B cell (primary cell): ENCODE data around the gene GRM2. TPM values are rescaled to one million over a fixed set of nuclear protein-coding genes. Genes with fewer than 3 reads are reported as not detected.

Experiments
- ATAC-seq: fragments of 200-7000 bp; cut with Tn5 transposase; one replicate; pipeline ENCODE4 v1.10.0; 2021; ENCODE audit warnings: low read depth, mild to moderate bottlenecking, moderate number of reproducible peaks, moderate library complexity
- CTCF ChIA-PET: fragments of 350-600 bp; sonication (Branson Sonifier 250); formaldehyde crosslinking; loops from one replicate; lab custom pipeline; 2021; ENCODE audit warnings: antibody characterized with exemption, inconsistent platforms; lab: Charles Lee
- POLR2A ChIA-PET: fragments of 350-600 bp; sonication (Branson Sonifier 250); formaldehyde crosslinking; loops from one replicate; lab custom pipeline; 2021; ENCODE audit warnings: antibody characterized with exemption; lab: Charles Lee
- DNase-seq: peaks from one replicate; pipeline ENCODE4 v3.0.0; 2013
- H2AFZ ChIP-seq: 2 replicates; pipeline ENCODE4 v1.6.1; 2012; ENCODE audit warnings: mild to moderate bottlenecking, low read depth, low read length; ENCODE audit not compliant: insufficient read depth, poor library complexity, severe bottlenecking
- H3K27ac ChIP-seq, 2 donors: 1 replicate in 1 of 2; 2 replicates in 1 of 2; pipeline ENCODE4 v1.5.1; 2012 to 2013; ENCODE audit warnings: low read length in 2 of 2, mild to moderate bottlenecking in 2 of 2, moderate library complexity in 1 of 2
- H3K27me3 ChIP-seq, 4 experiments: fragments of 200-600 bp in 1 of 4; sonication (generic) in 1 of 4; replicated peaks in 1 of 4; 1 replicate in 2 of 4; 2 replicates in 2 of 4; pipeline versions ENCODE4 v1.6.1 to v1.7.0; 2013 to 2016; ENCODE audit warnings: low read length in 3 of 4, mild to moderate bottlenecking in 2 of 4, mixed read lengths in 1 of 4, moderate library complexity in 1 of 4; ENCODE audit not compliant: insufficient read depth in 4 of 4, control insufficient read depth in 3 of 4; ENCODE audit errors: control extremely low read depth in 1 of 4
- H3K36me3 ChIP-seq, 2 experiments: replicated peaks in 1 of 2; 1 replicate in 1 of 2; 2 replicates in 1 of 2; pipeline versions ENCODE4 v1.6.1 to v1.7.1; 2013; ENCODE audit warnings: low read length in 1 of 2; ENCODE audit not compliant: insufficient read depth in 2 of 2, control insufficient read depth in 1 of 2; ENCODE audit errors: control extremely low read depth in 1 of 2, extremely low read depth in 1 of 2
- H3K4me1 ChIP-seq, 2 donors: fragments of 200-600 bp in 1 of 2; sonication (generic) in 1 of 2; 1 replicate in 1 of 2; 2 replicates in 1 of 2; pipeline versions ENCODE4 v1.5.1 to v1.6.1; 2013 to 2017; ENCODE audit warnings: low read length in 2 of 2; ENCODE audit not compliant: control insufficient read depth in 2 of 2, insufficient read depth in 2 of 2
- H3K4me2 ChIP-seq: replicated peaks from 2 replicates; pipeline ENCODE3; 2012; ENCODE audit warnings: mild to moderate bottlenecking, low read depth, low read length; ENCODE audit not compliant: poor library complexity, severe bottlenecking
- H3K4me3 ChIP-seq, 5 experiments: fragments of 200-600 bp in 1 of 5; sonication (generic) in 1 of 5; 1 replicate in 3 of 5; 2 replicates in 2 of 5; pipeline versions ENCODE4 v1.5.1 to v1.7.0; 2011 to 2016; ENCODE audit warnings: low read length in 4 of 5, mild to moderate bottlenecking in 4 of 5, low read depth in 2 of 5, control low read depth in 1 of 5, moderate library complexity in 1 of 5; ENCODE audit not compliant: insufficient read depth in 1 of 5; ENCODE audit errors: control extremely low read depth in 1 of 5, extremely low read depth in 1 of 5
- H3K79me2 ChIP-seq: fragments of 200-600 bp; sonication (generic); one replicate; pipeline ENCODE4 v1.6.0; 2016; ENCODE audit warnings: low read length; ENCODE audit not compliant: control insufficient read depth, insufficient read depth
- H3K9ac ChIP-seq: fragments of 200-600 bp; sonication (generic); 2 replicates; pipeline ENCODE4 v1.6.1; 2017; ENCODE audit warnings: mild to moderate bottlenecking, low read length, moderate library complexity
- H3K9me3 ChIP-seq, 3 donors: one replicate each; pipeline versions ENCODE4 v1.6.1 to v1.7.1; 2013; ENCODE audit warnings: low read length in 2 of 3; ENCODE audit not compliant: control insufficient read depth in 2 of 3, insufficient read depth in 1 of 3; ENCODE audit errors: control extremely low read depth in 1 of 3
- H4K20me1 ChIP-seq: 2 replicates; pipeline ENCODE4 v1.6.0; 2012; ENCODE audit warnings: mild to moderate bottlenecking, low read length; ENCODE audit not compliant: insufficient read depth, control insufficient read depth, poor library complexity, severe bottlenecking
- H3K27ac Mint-ChIP-seq: one replicate; pipeline ENCODE4 v1.8.0; 2021; ENCODE audit warnings: mixed read lengths
- H3K27me3 Mint-ChIP-seq: one replicate; pipeline ENCODE4 v1.8.0; 2021; ENCODE audit warnings: mixed read lengths
- H3K4me1 Mint-ChIP-seq: one replicate; pipeline ENCODE4 v1.8.0; 2021; ENCODE audit warnings: mixed read lengths
- H3K4me3 Mint-ChIP-seq: one replicate; pipeline ENCODE4 v1.8.0; 2021; ENCODE audit warnings: mixed read lengths
- H3K9me3 Mint-ChIP-seq: one replicate; pipeline ENCODE4 v1.8.0; 2022; ENCODE audit warnings: mixed read lengths; ENCODE audit not compliant: insufficient read depth
- CTCF ChIP-seq: fragments of 200-600 bp; IDR thresholded peaks from one replicate; pipeline ENCODE4 v1.8.0; 2022; ENCODE audit warnings: antibody characterized with exemption, mild to moderate bottlenecking
- EZH2 ChIP-seq: IDR thresholded peaks from 2 replicates; pipeline ENCODE4 v1.6.1; 2012; ENCODE audit warnings: borderline replicate concordance, low read depth, mild to moderate bottlenecking, moderate library complexity, low read length; ENCODE audit not compliant: insufficient read depth, poor library complexity, severe bottlenecking
- WGBS: methylation state at CpG from one replicate; pipeline ENCODE4 v1.1.5; 2013; ENCODE audit warnings: missing lambda C conversion rate; ENCODE audit not compliant: insufficient coverage; 5-methylcytosine and 5-hydroxymethylcytosine counted together
- intact Hi-C: fragments of 100-400 bp; cut with micrococcal nuclease; formaldehyde crosslinking; loops from one replicate; pipeline ENCODE4 v1.10.0; 2022
- polyA plus RNA-seq: library from polyadenylated mRNA; depleted of rRNA; stranded (reverse); fragments of >200 nt; gene quantifications from 2 replicates; pipeline ENCODE4 v1.2.3, GENCODE V29; 2012
- total RNA-seq, 2 donors: library from RNA; stranded (reverse); fragments of 120-200 nt in 1 of 2; gene quantifications; 1 replicate in 1 of 2; 2 replicates in 1 of 2; pipeline versions ENCODE4 v1.2.3 to v1.2.4, GENCODE V29; 2013 to 2022

GRM2 gene
- total and polyA plus RNA-seq, 2 donors (not counting 1 experiment from before 2014, with no cell fraction given), result 0.86 to 2.8 TPM

GRCh38 chr3:51747840-51748239 lies 41.0 kb downstream of the GRM2 start:
- Mint-ChIP-seq H3K9me3 (peaks cover 2% of the 10 kb centered on the region), H3K4me1 (no peaks in the 10 kb centered on the region), H3K27ac (no peak overlapping the region), H3K27me3 (peaks cover 11% of the 10 kb centered on the region), H3K4me3 (no peak overlapping the region)
- H3K36me3 ChIP-seq, result no peaks in the 10 kb centered on the region
- DNase-seq (no peak), ATAC-seq (no peak)
- H3K27me3 ChIP-seq, result no peaks in the 10 kb centered on the region
- no peak overlapping the region for H3K9ac ChIP-seq
- CTCF ChIA-PET, result no interaction called here
- no peak overlapping the region for H3K4me3 ChIP-seq
- no peaks in the 10 kb centered on the region for H3K79me2 ChIP-seq
- H4K20me1 ChIP-seq, result no peaks in the 10 kb centered on the region
- TF ChIP-seq EZH2 (no peak), CTCF (no peak)
- POLR2A ChIA-PET, result no interaction called here
- intact Hi-C loops, result no loop called here
- H3K9me3 ChIP-seq, result no peaks in the 10 kb centered on the region
- no peaks in the 10 kb centered on the region for H3K4me1 ChIP-seq
- H3K4me2 ChIP-seq, result no peak overlapping the region
- H2AFZ ChIP-seq, result no peak overlapping the region
- no peak overlapping the region for H3K27ac ChIP-seq

GRCh38 chr3:51748327-51748726 lies 41.5 kb downstream of the GRM2 start:
- peaks cover 13% of the 10 kb centered on the region for H3K27me3 Mint-ChIP-seq
- no peaks in the 10 kb centered on the region for H3K9me3 ChIP-seq
- no peaks in the 10 kb centered on the region for H4K20me1 ChIP-seq
- TF ChIP-seq CTCF (no peak), EZH2 (no peak)
- H3K9ac ChIP-seq, result no peak overlapping the region
- no peak overlapping the region for H2AFZ ChIP-seq
- DNase-seq, result no peak
- no peaks in the 10 kb centered on the region for H3K4me1 Mint-ChIP-seq
- WGBS, result no CpG with 5 or more reads among the region's 1 CpG
- H3K4me3 Mint-ChIP-seq, result no peak overlapping the region
- no peak overlapping the region for H3K4me2 ChIP-seq
- peaks cover 2% of the 10 kb centered on the region for H3K9me3 Mint-ChIP-seq
- ChIA-PET POLR2A (no interaction called here), CTCF (no interaction called here)
- H3K27ac ChIP-seq, result no peak overlapping the region
- no peak for ATAC-seq
- H3K27me3 ChIP-seq, result no peaks in the 10 kb centered on the region
- intact Hi-C loops, result no loop called here
- H3K36me3 ChIP-seq, result no peaks in the 10 kb centered on the region
- H3K27ac Mint-ChIP-seq, result no peak overlapping the region
- no peaks in the 10 kb centered on the region for H3K4me1 ChIP-seq
- no peaks in the 10 kb centered on the region for H3K79me2 ChIP-seq
- no peak overlapping the region for H3K4me3 ChIP-seq
